Measurements from ENCODE around the gene SND1.

DNA sequence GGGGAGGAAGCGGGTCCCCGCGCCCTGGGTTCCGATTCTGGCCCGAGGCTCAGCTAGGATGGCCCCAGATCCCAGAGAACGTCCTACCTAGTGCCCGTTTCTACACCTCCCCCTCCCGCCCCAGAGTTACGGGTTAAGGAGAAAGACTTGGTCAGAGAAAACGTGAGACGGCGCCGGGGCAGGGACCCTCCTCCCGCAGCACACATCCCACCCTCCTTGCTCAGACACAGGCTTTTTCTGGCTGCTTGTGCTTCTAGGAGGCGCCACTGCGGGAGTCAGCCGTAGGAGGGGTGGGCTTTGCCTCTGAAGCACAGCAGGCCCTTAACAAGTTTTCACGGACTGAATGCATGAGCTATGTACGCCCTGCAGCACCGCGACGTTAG, 484.2 kb downstream of the SND1 start:
- TF ChIP-seq, protein P1, sequence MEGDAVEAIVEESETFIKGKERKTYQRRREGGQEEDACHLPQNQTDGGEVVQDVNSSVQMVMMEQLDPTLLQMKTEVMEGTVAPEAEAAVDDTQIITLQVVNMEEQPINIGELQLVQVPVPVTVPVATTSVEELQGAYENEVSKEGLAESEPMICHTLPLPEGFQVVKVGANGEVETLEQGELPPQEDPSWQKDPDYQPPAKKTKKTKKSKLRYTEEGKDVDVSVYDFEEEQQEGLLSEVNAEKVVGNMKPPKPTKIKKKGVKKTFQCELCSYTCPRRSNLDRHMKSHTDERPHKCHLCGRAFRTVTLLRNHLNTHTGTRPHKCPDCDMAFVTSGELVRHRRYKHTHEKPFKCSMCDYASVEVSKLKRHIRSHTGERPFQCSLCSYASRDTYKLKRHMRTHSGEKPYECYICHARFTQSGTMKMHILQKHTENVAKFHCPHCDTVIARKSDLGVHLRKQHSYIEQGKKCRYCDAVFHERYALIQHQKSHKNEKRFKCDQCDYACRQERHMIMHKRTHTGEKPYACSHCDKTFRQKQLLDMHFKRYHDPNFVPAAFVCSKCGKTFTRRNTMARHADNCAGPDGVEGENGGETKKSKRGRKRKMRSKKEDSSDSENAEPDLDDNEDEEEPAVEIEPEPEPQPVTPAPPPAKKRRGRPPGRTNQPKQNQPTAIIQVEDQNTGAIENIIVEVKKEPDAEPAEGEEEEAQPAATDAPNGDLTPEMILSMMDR (IDR thresholded peaks at IDR 0.05): no peak
- TF ChIP-seq POLR2A (IDR thresholded peaks at IDR 0.05): no peak

All from right lobe of liver (tissue), 4 donors.